Stimulated activated CD4-positive, alpha-beta T cell treated with anti-CD3 and anti-CD28 coated beads, Interleukin-15, amount 100 ng/mL, for 48 hours (primary cell): ENCODE results near the gene CAMTA2.

Experiments used
- DNase-seq, 2 donors: peaks; one replicate each; pipeline ENCODE4 v3.0.0-alpha.2; 2020; ENCODE audit warnings: low read depth in 2 of 2

The CAMTA2 gene

DNA sequence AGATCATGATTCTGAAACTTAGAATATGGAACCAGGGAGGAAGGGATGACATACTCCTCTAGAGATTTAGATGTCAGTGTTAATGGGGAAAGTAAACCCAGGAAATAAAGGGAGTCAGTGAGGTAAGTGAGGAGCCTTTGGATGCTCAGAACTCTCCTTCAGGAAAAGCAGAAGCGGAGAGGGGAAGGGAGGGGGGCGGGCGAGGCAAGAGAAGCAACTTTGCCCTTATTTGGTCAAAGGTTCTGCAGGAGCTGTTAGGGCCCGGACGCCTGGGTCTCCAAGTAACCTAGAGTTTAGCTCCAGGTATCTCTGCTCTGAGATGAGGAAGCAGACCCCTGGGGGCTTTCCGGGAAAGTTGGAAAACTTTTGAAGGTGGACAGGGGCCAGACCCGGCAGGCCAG is 40.5 kb downstream of the CAMTA2 start:
- no peak for DNase-seq

- DNase-seq = no peak
These were observed 41.0 kb downstream of the CAMTA2 start for GRCh38 chr17:4946312-4946976.

DNA sequence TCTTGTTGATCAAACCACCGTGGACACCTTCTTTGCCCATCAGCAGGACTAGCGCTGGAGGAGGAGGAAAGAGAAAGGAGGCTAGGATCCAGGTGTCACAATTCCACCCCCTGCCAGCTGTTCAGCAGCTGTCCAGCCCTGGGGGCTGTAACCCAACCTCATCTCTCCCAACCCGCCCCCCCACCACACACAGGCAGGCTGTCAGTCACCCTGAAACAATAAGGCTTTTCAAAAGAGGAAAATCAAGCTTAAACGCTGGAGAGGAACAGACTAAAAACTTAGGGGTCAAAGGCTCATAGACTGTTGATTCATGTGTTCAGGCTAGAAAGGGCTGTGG is 41.6 kb downstream of the CAMTA2 start:
- no peak for DNase-seq

- peak; percentile 78 to 86 for DNase-seq
These were observed 42.1 kb downstream of the CAMTA2 start for GRCh38 chr17:4945176-4945943.

DNA sequence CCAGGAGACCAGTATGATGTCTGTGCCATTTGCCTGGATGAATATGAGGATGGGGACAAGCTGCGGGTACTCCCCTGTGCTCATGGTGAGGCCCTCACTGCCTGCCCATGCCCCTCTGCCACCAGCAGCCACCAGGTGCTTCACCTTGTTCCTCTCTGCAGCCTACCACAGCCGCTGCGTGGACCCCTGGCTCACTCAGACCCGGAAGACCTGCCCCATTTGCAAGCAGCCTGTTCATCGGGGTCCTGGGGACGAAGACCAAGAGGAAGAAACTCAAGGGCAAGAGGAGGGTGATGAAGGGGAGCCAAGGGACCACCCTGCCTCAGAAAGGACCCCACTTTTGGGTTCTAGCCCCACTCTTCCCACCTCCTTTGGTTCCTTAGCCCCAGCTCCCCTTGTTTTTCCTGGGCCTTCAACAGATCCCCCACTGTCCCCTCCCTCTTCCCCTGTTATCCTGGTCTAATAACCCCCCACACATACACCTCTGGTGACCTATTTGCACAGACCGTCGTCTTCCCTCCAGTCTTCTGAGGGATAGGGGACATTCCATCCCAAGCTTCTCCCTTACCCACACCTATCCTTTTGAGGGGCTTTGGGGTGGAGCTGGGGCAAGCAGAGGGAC is 42.8 kb downstream of the CAMTA2 start:
- no peak for DNase-seq

DNA sequence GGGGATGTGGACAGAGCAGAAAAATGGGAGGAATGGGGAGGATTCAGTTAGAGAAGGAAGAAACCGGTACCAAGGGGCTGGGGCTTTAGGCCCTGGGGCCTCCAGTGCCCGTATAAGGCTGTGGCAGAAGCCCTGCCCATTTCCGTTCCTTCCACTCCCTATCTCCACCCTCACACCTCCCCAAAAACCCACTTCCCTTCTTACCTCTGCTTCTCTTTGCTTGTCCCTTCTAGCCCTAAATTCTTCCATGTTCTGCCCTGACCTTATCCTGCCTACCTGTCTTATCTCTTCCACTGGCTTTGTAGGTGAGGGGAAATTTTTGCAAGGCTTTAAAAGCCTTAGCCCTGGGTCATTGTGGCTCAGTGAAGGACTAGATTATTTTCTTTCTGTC is 43.3 kb downstream of the CAMTA2 start:
- DNase-seq = peak in 1 of 2 donors; percentile 47

DNA sequence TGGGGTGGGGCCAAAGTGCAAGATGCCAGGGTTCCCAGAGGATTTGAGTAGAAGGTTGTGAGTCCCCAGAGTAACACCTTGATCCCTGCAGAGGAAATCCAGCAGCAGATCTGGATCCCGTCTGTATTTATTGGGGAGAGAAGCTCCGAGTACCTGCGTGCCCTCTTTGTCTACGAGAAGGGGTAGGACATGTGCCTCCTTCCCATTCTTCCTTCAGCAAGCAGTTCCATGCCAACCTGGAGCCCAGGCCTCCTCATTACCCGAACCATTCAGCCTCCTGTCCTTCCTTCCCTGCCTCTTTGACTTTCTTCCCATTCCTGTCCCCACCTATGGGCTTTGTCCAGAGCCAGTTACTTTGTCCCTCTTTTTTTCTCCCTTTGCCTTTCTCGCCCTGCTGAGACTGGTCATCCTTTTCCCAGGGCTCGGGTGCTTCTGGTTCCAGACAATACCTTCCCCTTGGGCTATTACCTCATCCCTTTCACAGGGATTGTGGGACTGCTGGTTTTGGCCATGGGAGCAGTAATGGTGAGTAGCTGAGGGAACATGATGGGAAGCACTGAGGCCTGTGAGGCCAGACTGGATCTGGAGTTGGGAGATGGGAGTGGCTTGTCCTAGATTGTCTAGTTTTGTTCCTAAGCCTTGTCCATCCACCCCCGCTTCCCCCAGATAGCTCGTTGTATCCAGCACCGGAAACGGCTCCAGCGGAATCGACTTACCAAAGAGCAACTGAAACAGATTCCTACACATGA is 44.5 kb downstream of the CAMTA2 start:
- no peak for DNase-seq

DNA sequence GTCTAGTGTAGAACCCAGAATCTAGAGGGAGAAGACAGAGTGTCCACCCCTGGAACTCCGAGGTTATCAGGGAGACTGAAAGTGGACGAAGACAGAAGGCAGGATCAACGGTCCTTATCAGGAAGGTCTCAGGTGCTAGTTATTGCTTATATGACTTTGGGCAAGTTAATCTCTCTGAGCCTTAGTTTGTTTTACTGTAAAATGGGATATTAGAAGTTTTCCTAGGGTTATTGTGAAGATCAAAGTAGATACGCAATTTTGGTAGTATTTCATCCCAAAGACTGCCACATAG is 46.2 kb downstream of the CAMTA2 start:
- DNase-seq = no peak

- no peak for DNase-seq
These were observed 46.7 kb downstream of the CAMTA2 start for GRCh38 chr17:4940555-4941318.

DNA sequence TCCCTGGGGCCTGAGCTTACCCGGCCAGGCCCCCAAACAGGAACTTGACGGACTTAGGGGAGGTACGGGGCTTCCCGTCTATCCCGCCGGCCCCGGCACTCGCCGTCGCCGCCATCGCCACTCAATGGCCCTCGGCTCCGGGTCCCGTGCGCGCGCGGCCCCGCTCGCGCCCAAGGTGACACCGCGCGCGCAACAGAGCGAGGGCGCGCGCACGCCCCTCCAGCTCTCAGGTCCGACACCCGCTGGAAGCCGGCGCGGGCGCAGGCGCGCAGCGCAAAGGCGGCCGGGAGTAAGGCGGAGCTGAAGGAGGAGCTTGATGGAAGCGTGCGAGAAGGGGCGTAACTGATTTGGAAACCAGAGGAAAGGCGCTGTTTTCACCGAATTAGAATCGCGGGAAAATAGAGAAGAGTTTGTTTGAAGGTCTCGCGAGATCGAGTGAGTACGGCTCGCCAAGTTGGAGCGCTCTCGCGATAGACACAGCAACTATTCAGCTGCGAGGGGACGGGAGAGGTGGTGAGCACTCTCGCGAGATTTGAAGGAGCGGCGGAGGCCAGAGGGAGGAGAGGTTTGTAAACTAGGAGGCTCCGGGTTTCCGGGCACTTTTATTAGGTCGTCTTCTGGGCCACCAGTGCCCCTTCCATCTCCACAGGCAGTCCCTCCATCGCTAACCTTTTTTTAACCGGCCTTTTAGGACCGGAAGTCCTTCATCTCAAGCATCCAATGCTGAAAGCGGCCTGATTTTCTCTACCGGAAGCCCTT is 47.5 kb downstream of the CAMTA2 start, which contains the start of the genes RNF167 and SLC25A11:
Gene RNF167, plus strand, starts transcription at position 473 of the 759 bp plus-strand sequence. CDS start 642 bp downstream, outside the sequence.
Gene SLC25A11, minus strand, starts transcription at position 251 of the 759 bp plus-strand sequence. Its CDS starts 136 bp downstream, at position 115.
- DNase-seq = peak; percentile 94 to 97

GRCh38 chr17:4939546-4939795 is 48.0 kb downstream of the CAMTA2 start:
- DNase-seq = no peak

GRCh38 chr17:4938688-4939545 is 48.6 kb downstream of the CAMTA2 start:
- DNase-seq = no peak

- DNase-seq = no peak
These were observed 49.4 kb downstream of the CAMTA2 start for GRCh38 chr17:4938069-4938491.

GRCh38 chr17:4937553-4937952 is 49.9 kb downstream of the CAMTA2 start:
- no peak for DNase-seq

GRCh38 chr17:4936436-4936835 is 51.0 kb downstream of the CAMTA2 start:
- no peak for DNase-seq

- DNase-seq = no peak
These were observed 51.8 kb downstream of the CAMTA2 start for GRCh38 chr17:4935650-4936049.

- no peak for DNase-seq
These were observed 53.1 kb downstream of the CAMTA2 start for GRCh38 chr17:4934173-4934979.

- DNase-seq = no peak
These were observed 53.8 kb downstream of the CAMTA2 start for GRCh38 chr17:4933646-4934045.

DNA sequence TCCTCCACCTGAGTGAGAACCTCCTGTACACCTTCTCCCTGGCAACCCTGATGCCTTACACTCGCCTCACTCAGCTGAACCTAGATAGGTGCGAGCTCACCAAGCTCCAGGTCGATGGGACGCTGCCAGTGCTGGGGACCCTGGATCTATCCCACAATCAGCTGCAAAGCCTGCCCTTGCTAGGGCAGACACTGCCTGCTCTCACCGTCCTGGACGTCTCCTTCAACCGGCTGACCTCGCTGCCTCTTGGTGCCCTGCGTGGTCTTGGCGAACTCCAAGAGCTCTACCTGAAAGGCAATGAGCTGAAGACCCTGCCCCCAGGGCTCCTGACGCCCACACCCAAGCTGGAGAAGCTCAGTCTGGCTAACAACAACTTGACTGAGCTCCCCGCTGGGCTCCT is 54.7 kb downstream of the CAMTA2 start:
- no peak for DNase-seq
